H9 (cell line): ENCODE data around the gene DNAH12. TPM values are rescaled to one million over a fixed set of nuclear protein-coding genes. Genes with fewer than 3 reads are reported as not detected.

Experiments
- DNase-seq: peaks from one replicate; pipeline ENCODE4 v3.0.0-alpha.2; 2017
- H2AFZ ChIP-seq: one replicate; pipeline ENCODE4 v1.6.1; 2013; ENCODE audit warnings: mild to moderate bottlenecking, low read length, control low read depth, moderate library complexity
- H2AK5ac ChIP-seq: 2 replicates; pipeline ENCODE4 v1.6.1; 2013; ENCODE audit warnings: low read length, control low read depth, mixed read lengths; ENCODE audit not compliant: insufficient read length
- H2BK120ac ChIP-seq: one replicate; pipeline ENCODE4 v1.6.1; 2013; ENCODE audit warnings: low read depth, mild to moderate bottlenecking, low read length, control low read depth, inconsistent platforms; ENCODE audit not compliant: poor library complexity, severe bottlenecking
- H2BK12ac ChIP-seq: 2 replicates; pipeline ENCODE4 v1.6.1; 2013; ENCODE audit warnings: low read length, control low read depth, mixed read lengths, low read depth; ENCODE audit not compliant: insufficient read length
- H2BK15ac ChIP-seq: 2 replicates; pipeline ENCODE4 v1.6.1; 2013; ENCODE audit warnings: low read depth, low read length, control low read depth
- H2BK20ac ChIP-seq: one replicate; pipeline ENCODE4 v1.6.1; 2013; ENCODE audit warnings: low read depth, mild to moderate bottlenecking, low read length, control low read depth, inconsistent platforms; ENCODE audit not compliant: poor library complexity, severe bottlenecking
- H2BK5ac ChIP-seq: 2 replicates; pipeline ENCODE4 v1.6.1; 2013; ENCODE audit warnings: low read length, control low read depth, mixed read lengths; ENCODE audit not compliant: insufficient read length
- H3K14ac ChIP-seq: 2 replicates; pipeline ENCODE4 v1.6.1; 2013; ENCODE audit warnings: low read length, control low read depth; ENCODE audit not compliant: insufficient read depth
- H3K18ac ChIP-seq: 2 replicates; pipeline ENCODE4 v1.6.1; 2013; ENCODE audit warnings: low read depth, mild to moderate bottlenecking, mixed read lengths, low read length, control low read depth; ENCODE audit not compliant: insufficient read length
- H3K23ac ChIP-seq: 2 replicates; pipeline ENCODE4 v1.6.1; 2013; ENCODE audit warnings: low read length, control low read depth, mixed read lengths, low read depth; ENCODE audit not compliant: insufficient read length
- H3K23me2 ChIP-seq: 2 replicates; pipeline ENCODE4 v1.6.1; 2013; ENCODE audit warnings: low read depth, mild to moderate bottlenecking, mixed read lengths, low read length, control low read depth; ENCODE audit not compliant: insufficient read length, poor library complexity, severe bottlenecking
- H3K27ac ChIP-seq: 2 replicates; pipeline ENCODE4 v1.5.1; 2013; ENCODE audit warnings: low read length, control low read depth, mixed read lengths, low read depth; ENCODE audit not compliant: insufficient read length
- H3K27me3 ChIP-seq: 2 replicates; pipeline ENCODE4 v1.6.1; 2013; ENCODE audit warnings: low read length, control low read depth, inconsistent platforms; ENCODE audit not compliant: insufficient read depth
- H3K4ac ChIP-seq: 2 replicates; pipeline ENCODE4 v1.6.1; 2013; ENCODE audit warnings: low read depth, mild to moderate bottlenecking, control low read depth, inconsistent platforms, low read length, moderate library complexity
- H3K4me1 ChIP-seq: 2 replicates; pipeline ENCODE4 v1.6.1; 2013; ENCODE audit warnings: low read length, control low read depth, inconsistent platforms; ENCODE audit not compliant: insufficient read depth
- H3K4me2 ChIP-seq: 2 replicates; pipeline ENCODE4 v1.6.1; 2013; ENCODE audit warnings: low read length, control low read depth, mixed read lengths; ENCODE audit not compliant: insufficient read length, insufficient read depth
- H3K56ac ChIP-seq: 2 replicates; pipeline ENCODE4 v1.6.1; 2013; ENCODE audit warnings: low read depth, mild to moderate bottlenecking, mixed read lengths, low read length, control low read depth; ENCODE audit not compliant: insufficient read length
- H3K79me1 ChIP-seq: 2 replicates; pipeline ENCODE4 v1.6.1; 2013; ENCODE audit warnings: low read depth, mild to moderate bottlenecking, moderate library complexity, low read length, control low read depth, inconsistent platforms; ENCODE audit not compliant: insufficient read depth, poor library complexity, severe bottlenecking
- H3K79me2 ChIP-seq: 2 replicates; pipeline ENCODE4 v1.6.1; 2013; ENCODE audit warnings: low read length, control low read depth, inconsistent platforms; ENCODE audit not compliant: insufficient read depth
- H3K9ac ChIP-seq: 2 replicates; pipeline ENCODE4 v1.6.1; 2013; ENCODE audit warnings: low read length, control low read depth, mixed read lengths; ENCODE audit not compliant: insufficient read length; ENCODE audit errors: extremely low read depth
- H3K9me3 ChIP-seq: one replicate; pipeline ENCODE4 v1.6.1; 2013; ENCODE audit warnings: low read depth, low read length, inconsistent platforms; ENCODE audit not compliant: control insufficient read depth
- H3T11ph ChIP-seq: one replicate; pipeline ENCODE4 v1.6.1; 2013; ENCODE audit warnings: mild to moderate bottlenecking, low read length, control low read depth, inconsistent platforms
- H4K20me1 ChIP-seq: one replicate; pipeline ENCODE4 v1.6.1; 2013; ENCODE audit not compliant: control insufficient read depth, insufficient read length, insufficient read depth
- H4K5ac ChIP-seq: 2 replicates; pipeline ENCODE4 v1.6.1; 2013; ENCODE audit warnings: low read depth, mild to moderate bottlenecking, mixed read lengths, low read length, control low read depth; ENCODE audit not compliant: insufficient read length
- H4K8ac ChIP-seq: replicated peaks from 2 replicates; pipeline ENCODE4 v1.6.1; 2013; ENCODE audit warnings: low read length, control low read depth, mixed read lengths, low read depth; ENCODE audit not compliant: insufficient read length
- H4K91ac ChIP-seq: 2 replicates; pipeline ENCODE4 v1.6.1; 2013; ENCODE audit warnings: low read depth, mild to moderate bottlenecking, moderate library complexity, mixed read lengths, low read length, control low read depth; ENCODE audit not compliant: insufficient read length
- H3K27ac Mint-ChIP-seq, 3 experiments: 2 replicates in 2 of 3; 3 replicates in 1 of 3; pipeline ENCODE4 v1.8.0; 2020 to 2021; ENCODE audit warnings: mixed read lengths in 3 of 3, mild to moderate bottlenecking in 1 of 3, moderate library complexity in 1 of 3
- H3K27me3 Mint-ChIP-seq: 2 replicates; pipeline ENCODE4 v1.8.0; 2021; ENCODE audit warnings: low read depth, mild to moderate bottlenecking, moderate library complexity, mixed read lengths
- H3K36me3 Mint-ChIP-seq, 3 experiments: 2 replicates in 2 of 3; 3 replicates in 1 of 3; pipeline ENCODE4 v1.8.0; 2020 to 2021; ENCODE audit warnings: low read depth in 3 of 3, mixed read lengths in 3 of 3; ENCODE audit not compliant: insufficient read depth in 1 of 3
- H3K4me1 Mint-ChIP-seq, 2 experiments: 2 replicates each; pipeline ENCODE4 v1.8.0; 2020; ENCODE audit warnings: mixed read lengths in 2 of 2
- H3K4me3 Mint-ChIP-seq, 2 experiments: 2 replicates in 1 of 2; 3 replicates in 1 of 2; pipeline ENCODE4 v1.8.0; 2020 to 2021; ENCODE audit warnings: mild to moderate bottlenecking in 2 of 2, mixed read lengths in 2 of 2, moderate library complexity in 1 of 2
- H3K9me3 Mint-ChIP-seq, 2 experiments: 2 replicates in 1 of 2; 3 replicates in 1 of 2; pipeline ENCODE4 v1.8.0; 2020; ENCODE audit warnings: mild to moderate bottlenecking in 2 of 2, mixed read lengths in 2 of 2, moderate library complexity in 1 of 2
- WGBS: extraction: QIAGEN DNeasy Blood & Tissue Kit; methylation state at CpG from one replicate; pipeline ENCODE4 v1.1.7; 2013; ENCODE audit warnings: missing lambda C conversion rate, low lambda C conversion rate, mixed read lengths; ENCODE audit not compliant: insufficient read length; ENCODE audit errors: extremely low coverage; 5-methylcytosine and 5-hydroxymethylcytosine counted together
- total RNA-seq: library from RNA; stranded (reverse); gene quantifications from 2 replicates; pipeline ENCODE4 v1.2.1, GENCODE V29; 2021
- TF ChIP-seq, protein P1 (sequence below): fragments of 200-600 bp; sonication (generic); conservative IDR thresholded peaks from 3 replicates; pipeline ENCODE4 v1.8.0; 2021; ENCODE audit warnings: antibody characterized with exemption, mild to moderate bottlenecking

DNAH12 gene
- total RNA-seq, 1 experiment from 2014 or later = not detected

- H3K4ac ChIP-seq = no peak overlapping the region
- H3K79me1 ChIP-seq = no peaks in the 10 kb centered on the region
- H3K4me1 Mint-ChIP-seq = no peaks in the 10 kb centered on the region
- no peak for DNase-seq
- no peaks in the 10 kb centered on the region for H3K36me3 Mint-ChIP-seq
- no peaks in the 10 kb centered on the region for H3K4me1 ChIP-seq
- no peak overlapping the region for H3K27ac ChIP-seq
- H3K27me3 Mint-ChIP-seq = no peaks in the 10 kb centered on the region
- no peak overlapping the region for H2AK5ac ChIP-seq
- no peak overlapping the region for H2BK120ac ChIP-seq
- no peak overlapping the region for H3K56ac ChIP-seq
- no peak overlapping the region for H3K9ac ChIP-seq
- H2BK5ac ChIP-seq = no peak overlapping the region
- no peak overlapping the region for H3K4me2 ChIP-seq
- no peaks in the 10 kb centered on the region for H3K79me2 ChIP-seq
- no peak overlapping the region for H2BK20ac ChIP-seq
- no CpG with 5 or more reads among the region's 5 CpGs for WGBS
- H4K5ac ChIP-seq = no peak overlapping the region
- no peak overlapping the region for H4K8ac ChIP-seq
- H3K18ac ChIP-seq = no peak overlapping the region
- H3K14ac ChIP-seq = no peak overlapping the region
- H3K9me3 ChIP-seq = no peaks in the 10 kb centered on the region
- H3K27me3 ChIP-seq = no peaks in the 10 kb centered on the region
- H3T11ph ChIP-seq = no peak overlapping the region
- no peaks in the 10 kb centered on the region for H3K9me3 Mint-ChIP-seq
- H4K20me1 ChIP-seq = no peaks in the 10 kb centered on the region
- no peak overlapping the region for H3K23ac ChIP-seq
- no peak overlapping the region for H2BK15ac ChIP-seq
- H4K91ac ChIP-seq = no peak overlapping the region
- no peak overlapping the region for H2BK12ac ChIP-seq
- H3K4me3 Mint-ChIP-seq = no peak overlapping the region
- no peak overlapping the region for H3K27ac Mint-ChIP-seq
- TF ChIP-seq, protein P1, sequence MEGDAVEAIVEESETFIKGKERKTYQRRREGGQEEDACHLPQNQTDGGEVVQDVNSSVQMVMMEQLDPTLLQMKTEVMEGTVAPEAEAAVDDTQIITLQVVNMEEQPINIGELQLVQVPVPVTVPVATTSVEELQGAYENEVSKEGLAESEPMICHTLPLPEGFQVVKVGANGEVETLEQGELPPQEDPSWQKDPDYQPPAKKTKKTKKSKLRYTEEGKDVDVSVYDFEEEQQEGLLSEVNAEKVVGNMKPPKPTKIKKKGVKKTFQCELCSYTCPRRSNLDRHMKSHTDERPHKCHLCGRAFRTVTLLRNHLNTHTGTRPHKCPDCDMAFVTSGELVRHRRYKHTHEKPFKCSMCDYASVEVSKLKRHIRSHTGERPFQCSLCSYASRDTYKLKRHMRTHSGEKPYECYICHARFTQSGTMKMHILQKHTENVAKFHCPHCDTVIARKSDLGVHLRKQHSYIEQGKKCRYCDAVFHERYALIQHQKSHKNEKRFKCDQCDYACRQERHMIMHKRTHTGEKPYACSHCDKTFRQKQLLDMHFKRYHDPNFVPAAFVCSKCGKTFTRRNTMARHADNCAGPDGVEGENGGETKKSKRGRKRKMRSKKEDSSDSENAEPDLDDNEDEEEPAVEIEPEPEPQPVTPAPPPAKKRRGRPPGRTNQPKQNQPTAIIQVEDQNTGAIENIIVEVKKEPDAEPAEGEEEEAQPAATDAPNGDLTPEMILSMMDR = no peak
- no peak overlapping the region for H2AFZ ChIP-seq
- no peaks in the 10 kb centered on the region for H3K23me2 ChIP-seq
Observed at GRCh38 chr3:57391767-57392166, 152.4 kb downstream of the DNAH12 start.
